GM18526 (cell line): ENCODE results near the gene PTPRM.

Source experiments
- POLR2A ChIP-seq: IDR thresholded peaks from 3 replicates; pipeline ENCODE4 v1.6.1; 2011; ENCODE audit not compliant: insufficient read length; ENCODE audit errors: extremely low read depth

Gene PTPRM

DNA sequence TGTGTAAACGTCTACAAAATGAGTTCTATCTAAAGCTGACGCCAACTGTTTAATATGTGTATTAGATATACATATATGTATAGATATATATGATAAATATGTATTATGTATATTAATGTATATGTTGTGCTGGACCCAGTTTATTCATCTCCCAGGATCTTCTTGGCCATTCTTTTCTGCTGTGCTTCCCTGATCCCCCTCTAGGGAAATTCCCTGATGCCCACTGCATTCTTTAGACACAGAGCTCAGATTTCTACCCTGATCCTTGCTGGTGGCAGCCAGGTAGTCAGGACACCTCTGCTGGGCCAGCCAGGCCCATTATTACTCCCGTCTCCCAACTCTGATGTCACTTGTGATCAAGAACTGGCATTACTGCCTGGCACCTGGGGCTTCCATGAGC is 292.0 kb downstream of the PTPRM start:
- no peak for TF ChIP-seq POLR2A

DNA sequence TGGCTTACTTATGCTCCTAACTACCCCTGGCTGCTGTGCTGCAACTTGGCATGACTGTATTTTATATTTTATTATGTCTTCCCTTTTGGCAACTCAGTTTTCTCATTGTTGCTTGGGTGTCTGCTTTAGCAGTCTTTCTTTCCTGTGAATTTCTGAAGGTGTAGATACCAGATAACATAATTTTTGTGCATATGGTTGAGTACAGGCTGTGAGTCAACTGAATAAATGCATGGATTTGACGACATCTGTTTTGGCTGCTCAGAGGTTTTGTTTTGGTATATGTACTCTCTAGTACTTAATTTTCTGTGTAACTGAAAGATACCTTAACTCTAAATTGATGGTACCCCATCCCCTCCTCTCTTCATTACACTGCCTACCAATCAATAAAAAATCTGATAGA is 303.1 kb downstream of the PTPRM start:
- no peak for TF ChIP-seq POLR2A

DNA sequence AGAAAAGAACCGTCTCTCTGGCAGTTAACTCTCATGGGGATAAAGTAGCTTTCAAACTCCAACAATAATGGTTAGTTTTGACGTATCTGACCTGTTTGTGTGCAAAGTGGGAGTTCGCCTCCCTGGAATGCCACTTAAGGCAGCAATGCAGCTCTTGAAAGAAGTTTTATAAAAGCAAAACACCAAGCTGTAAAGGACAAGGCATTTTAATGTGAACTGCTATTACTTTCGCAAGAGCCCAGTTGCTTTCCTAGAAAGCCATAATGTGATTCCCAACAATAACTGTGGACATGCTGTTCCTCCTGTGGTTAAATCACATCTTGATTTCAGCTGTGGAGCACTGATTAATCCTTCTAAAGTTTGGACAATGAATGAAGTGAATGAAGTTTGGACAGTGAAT is 303.7 kb downstream of the PTPRM start:
- no peak for TF ChIP-seq POLR2A

DNA sequence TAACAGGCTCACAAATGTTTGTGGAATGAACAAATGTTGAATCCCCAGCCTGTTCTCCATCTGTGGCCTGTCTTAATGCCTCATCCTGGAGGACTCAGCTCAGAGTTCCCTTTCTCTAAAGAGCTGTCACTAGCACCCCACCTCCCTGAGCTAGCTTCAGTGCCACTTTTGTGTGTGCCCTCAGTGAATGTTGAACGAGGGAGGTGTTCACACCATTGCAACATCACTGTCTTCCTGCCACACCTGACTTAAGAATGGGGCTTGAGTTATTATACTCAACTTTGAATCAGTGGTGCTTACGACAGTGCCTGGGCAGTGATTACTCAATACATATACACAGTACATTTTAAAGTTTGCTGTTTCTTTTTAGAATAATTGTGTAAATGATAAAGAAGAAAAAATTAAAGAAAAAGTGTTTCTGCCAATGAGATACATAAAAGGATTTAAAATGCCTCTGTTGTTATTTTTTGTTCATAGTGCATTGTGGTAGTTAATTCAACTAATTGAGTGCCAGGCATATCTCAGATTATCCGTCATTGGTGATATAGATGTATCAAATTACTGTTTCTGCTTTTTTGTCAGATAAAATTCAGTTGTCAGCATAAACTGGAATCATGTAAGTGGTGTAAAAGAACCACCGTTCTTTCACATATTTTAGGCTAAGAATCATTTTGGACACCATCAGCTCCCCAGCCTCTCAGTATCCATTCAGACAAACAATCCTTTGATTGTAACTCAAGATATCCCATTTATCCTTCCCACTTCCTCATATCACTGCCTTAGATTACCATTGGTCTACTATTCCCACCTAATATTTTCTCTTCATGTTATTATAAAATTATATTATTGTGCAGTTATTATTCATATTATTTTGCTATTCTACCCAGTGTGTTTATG is 304.7 kb downstream of the PTPRM start:
- no peak for TF ChIP-seq POLR2A

DNA sequence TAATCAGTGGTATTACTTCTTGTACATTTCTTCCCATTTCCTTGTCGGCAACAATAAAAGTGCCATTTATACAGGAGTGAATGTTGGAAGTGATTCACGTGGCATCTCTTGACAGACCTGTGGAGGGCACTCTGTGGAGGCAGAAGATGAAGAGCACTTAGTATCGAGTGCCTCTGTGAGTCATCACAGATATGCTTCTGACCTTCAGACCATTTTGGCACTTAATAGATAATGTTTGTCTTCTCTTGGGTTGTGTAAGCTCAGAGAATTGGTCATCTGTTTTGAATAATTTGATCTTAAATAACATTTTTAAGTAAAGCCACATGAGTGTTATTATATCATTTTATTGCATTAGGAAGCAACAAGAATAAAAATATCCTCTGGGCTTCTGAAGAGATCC is 305.5 kb downstream of the PTPRM start:
- no peak for TF ChIP-seq POLR2A

DNA sequence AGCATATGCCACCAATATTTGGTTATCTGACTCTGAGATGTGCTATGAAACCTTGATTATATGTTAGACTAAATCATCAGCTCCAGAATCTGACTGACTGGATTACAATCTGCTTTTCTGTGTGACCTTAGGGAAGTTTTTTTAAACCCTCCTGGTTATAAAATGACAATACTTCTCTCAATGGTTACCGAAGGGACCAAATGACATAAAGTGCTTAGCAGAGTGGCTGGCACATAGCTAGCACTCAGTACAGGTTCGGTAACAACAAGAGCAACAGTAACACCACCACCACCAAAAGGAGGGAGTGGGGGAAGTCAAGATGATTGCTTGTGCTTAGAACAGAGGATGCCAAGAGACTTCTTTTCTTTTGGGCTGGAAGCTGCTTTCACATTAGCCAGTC is 306.2 kb downstream of the PTPRM start:
- TF ChIP-seq POLR2A, result no peak

DNA sequence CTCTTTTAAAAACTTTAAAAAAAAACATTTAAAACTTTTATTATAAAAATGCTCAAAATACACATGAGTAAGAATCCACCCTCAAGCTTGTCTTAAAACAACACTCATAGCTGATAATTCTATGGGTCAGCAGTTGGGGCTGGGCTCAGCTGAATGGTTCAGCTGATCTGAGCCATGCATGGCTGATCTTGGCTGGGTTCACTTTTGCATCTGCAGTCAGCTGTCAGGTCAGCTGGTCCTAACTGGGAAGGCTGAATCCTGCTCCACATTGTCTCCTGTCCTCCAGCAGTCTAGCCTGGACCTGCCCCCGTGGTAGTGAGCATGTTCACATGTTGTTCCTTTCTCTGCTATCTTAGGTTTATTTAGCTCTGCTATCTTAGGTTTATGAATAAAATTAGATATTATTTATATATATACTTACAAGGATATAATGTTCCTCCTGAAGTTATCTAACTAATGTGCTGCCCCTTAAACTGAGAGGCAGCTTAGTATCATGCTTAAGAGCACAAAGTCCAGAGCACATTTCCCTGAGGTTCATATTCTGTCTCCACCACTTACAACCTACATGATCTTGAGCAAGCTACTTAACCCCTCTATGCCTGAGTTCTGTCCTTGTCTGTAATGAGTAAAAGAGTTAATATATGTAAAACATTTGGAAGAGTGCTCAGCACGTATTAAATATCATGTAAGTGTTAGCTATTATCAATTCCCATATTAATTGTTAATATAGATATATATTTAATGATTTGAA is 309.4 kb downstream of the PTPRM start:
- TF ChIP-seq POLR2A, result no peak

DNA sequence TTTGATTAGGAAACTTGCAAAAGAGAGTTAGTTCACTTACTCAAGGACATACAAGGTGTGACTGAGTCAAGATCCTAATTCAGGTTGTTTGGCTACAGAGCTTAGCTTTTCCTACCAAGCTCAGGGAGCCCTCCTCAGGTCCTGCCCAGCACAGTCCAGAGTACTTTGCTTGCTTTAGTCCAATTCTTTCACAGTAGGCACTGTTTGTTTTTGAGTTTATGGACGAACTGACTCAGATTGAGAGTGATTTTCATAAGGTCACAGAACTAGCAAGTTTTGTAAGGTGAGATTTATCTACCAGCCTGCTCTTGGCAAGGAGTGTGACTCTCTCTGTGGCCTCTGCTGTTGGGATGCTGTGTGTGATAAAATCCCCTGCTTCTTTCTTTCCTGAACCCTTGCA is 310.5 kb downstream of the PTPRM start:
- TF ChIP-seq POLR2A, result no peak

DNA sequence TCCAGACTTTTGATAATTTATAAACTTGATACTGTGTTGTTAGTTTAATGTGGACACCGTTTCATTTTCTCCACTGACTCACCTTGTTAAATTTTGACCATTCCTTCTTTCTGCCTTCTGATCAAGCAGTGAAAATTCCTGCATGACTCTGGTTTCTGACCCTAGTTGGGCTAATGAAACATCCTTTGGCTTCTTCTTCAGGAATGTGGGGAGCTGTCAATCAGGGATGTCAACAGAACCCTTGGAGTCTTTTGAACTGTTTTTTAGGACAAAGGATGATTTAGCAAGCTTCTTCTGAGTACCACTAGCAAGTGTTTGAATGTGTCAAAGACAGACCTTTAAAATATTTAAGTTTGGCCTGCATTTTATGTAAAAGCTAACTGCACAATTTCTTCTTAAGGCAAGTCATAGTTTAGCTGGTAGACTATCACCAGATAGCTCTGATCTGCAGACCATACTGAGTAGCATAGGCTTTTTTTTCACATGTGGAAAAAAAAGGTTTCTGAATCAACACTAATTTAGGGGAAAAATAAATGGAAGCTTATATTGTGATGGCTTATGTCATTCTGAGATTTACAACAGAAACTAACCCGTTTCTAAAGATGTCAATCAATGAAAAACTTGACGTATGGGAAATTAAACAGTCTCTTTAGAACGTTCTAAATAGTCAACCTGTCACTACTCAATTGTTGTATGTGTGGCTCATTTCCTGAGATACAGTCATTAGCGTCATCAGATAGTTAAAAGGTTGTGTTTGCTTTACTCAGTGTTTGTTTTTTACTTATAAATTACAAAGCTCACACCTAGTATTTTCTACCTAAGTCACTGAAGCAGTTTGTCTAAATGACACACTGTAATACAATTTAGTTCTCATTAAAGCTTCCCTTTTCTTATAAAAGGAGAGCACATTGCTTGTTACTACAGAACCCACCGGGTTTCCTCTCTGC is 311.4 kb downstream of the PTPRM start:
- no peak for TF ChIP-seq POLR2A

DNA sequence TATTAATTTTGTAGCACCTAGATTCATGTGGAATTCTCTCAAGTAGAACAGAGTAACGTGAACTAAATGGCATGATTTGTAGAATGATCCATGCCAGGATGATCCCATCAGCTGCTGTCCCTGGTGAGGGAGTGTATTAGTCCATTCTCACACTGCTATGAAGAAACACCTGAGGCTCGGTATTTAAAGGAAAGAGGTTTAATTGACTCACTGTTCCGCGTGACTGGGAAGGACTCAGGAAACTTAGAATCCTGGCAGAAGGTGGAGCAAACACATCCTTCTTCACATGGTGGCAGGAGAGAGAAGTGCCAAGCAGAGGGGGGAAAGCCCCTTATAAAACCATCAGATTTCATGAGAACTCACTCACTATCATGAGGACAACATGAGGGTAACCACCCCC is 312.6 kb downstream of the PTPRM start:
- TF ChIP-seq POLR2A, result no peak

DNA sequence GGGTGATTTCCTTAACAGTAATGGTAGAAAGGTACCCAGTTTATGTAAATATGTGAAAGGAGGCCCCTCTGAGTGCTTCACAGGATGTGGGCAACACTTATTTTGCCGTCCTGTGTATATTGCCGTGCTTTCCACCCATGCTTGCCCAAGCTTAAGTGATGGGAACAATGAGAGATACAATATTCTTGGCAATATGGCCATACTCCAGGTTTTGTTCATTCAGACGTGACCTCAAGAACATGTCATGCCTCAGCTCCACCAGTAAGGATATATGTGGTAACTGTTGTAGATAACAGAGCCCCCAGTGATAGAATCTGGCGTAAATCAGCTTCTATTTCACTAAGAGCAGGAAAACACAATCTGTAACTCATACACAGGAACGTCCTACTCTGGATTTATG is 318.7 kb downstream of the PTPRM start:
- TF ChIP-seq POLR2A, result no peak

DNA sequence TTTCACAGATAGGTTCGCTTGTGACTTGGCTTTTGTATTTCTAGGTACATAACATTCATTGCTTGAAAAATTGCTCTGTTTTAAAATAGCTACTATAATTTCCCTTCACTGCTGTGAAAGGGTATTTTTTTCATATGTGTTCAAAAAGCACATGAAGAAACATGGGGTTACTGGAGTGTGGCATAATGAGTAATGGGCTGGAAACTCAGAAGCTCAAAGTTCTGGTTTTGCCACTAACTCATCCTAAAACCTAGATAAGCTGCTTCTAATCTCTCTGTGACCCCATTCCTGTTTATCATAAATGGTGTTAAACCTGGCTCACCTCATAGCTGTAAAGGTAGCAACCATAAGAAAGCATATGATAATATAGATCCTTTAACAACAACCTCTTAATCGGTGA is 319.3 kb downstream of the PTPRM start:
- TF ChIP-seq POLR2A, result no peak

DNA sequence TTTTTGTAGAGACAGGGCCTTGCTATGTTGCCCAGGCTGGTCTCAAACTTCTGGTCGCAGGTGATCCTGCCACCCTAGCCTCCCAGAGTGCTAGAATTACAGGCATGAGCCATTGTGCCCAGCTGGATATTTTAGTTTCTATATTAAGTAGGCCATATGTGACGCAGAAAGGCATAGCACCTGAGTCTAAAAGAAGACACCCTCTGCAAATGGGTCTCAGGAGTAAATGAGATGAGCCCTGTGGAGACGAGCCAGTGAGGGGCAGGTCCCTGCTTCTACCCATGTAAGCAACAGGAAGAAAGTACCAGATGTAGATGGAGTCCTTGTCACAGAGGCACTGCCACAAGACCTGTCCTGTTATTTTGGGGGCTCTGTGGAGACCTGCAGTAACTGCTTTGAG is 322.4 kb downstream of the PTPRM start:
- no peak for TF ChIP-seq POLR2A

DNA sequence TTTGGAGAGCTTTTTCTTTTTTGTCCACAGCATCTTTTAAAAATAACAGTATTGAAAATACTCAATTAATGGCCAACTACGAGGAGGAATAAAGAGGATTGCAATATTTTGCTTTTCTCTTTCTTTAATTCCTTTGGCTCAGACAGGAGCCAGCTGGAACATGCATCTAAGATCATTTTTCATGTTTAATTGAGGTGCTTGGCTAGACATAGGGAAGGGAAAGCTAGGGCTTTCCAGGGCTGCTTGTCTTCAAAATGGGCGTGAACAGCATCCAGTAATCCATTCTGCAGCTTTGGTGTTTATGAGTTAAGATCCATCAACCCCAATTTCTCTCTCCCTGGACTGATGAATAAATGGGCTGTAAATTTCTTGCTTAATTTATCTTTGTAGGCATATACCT is 323.0 kb downstream of the PTPRM start:
- TF ChIP-seq POLR2A, result no peak

DNA sequence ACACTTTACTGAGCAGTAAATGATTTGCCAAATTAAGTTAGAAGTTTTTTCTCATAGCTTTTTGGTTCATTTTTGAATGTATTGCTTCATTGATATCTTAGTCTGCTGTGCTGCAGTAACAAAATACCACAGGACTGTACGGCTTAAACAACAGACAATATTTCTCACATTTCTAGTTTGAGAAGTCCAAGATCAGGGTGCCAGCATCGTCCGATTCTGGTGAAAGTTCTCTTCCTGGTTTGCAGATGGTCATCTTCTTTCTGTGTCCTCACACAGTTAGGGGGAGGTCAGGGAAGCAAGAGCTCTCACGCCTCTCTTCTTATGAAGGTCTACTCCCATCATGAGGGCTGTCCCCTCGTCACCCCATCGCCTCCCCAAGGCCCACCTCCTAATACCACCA is 325.4 kb downstream of the PTPRM start:
- TF ChIP-seq POLR2A, result no peak
